Mucosa of stomach (tissue), 1 donor: ENCODE measurements around the gene SLC39A11.

ENCODE experiments used
- H3K27me3 ChIP-seq: one replicate; pipeline ENCODE4 v1.7.0; 2013; ENCODE audit warnings: mild to moderate bottlenecking, low read length; ENCODE audit not compliant: control insufficient read depth, insufficient read depth
- H3K36me3 ChIP-seq: one replicate; pipeline ENCODE4 v1.7.0; 2013; ENCODE audit warnings: low read length; ENCODE audit not compliant: control insufficient read depth, insufficient read depth
- H3K4me1 ChIP-seq: one replicate; pipeline ENCODE4 v1.7.0; 2013; ENCODE audit warnings: mild to moderate bottlenecking, low read length; ENCODE audit not compliant: control insufficient read depth, insufficient read depth
- H3K4me3 ChIP-seq: one replicate; pipeline ENCODE4 v1.7.0; 2013; ENCODE audit warnings: low read length
- H3K9ac ChIP-seq: one replicate; pipeline ENCODE4 v1.7.0; 2013; ENCODE audit warnings: mild to moderate bottlenecking, low read length, moderate library complexity
- H3K9me3 ChIP-seq: one replicate; pipeline ENCODE4 v1.7.0; 2013; ENCODE audit warnings: mild to moderate bottlenecking, low read length, moderate library complexity; ENCODE audit not compliant: control insufficient read depth
- donor health status: Pancreatic carcinoma.

Gene SLC39A11

DNA sequence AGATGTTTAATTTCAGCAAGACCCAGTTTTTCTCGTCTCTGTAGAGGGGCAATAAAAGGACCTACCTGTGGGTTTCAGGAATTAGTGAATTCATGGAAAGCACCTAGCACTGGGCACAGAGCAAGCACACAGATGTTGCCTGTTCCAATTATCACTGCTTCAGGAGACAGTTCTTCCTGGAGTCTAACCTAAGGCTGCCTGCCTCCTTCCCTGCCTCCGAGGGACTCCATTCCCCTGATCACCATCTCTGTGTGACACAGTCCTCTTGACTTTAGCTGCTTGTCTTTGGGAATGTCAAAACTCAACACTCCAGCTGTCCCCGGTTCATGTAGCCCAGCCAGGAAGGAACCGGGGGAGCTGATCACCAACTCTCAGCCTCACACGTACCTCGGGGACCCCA lies 474.9 kb downstream of the SLC39A11 start:
- peaks cover 69% of the 10 kb centered on the region for H3K4me1 ChIP-seq
- H3K9ac ChIP-seq, result peak overlapping the region; percentile 6
- H3K27me3 ChIP-seq, result no peaks in the 10 kb centered on the region
- H3K9me3 ChIP-seq, result no peaks in the 10 kb centered on the region
- no peak overlapping the region for H3K4me3 ChIP-seq
- H3K36me3 ChIP-seq, result no peaks in the 10 kb centered on the region

DNA sequence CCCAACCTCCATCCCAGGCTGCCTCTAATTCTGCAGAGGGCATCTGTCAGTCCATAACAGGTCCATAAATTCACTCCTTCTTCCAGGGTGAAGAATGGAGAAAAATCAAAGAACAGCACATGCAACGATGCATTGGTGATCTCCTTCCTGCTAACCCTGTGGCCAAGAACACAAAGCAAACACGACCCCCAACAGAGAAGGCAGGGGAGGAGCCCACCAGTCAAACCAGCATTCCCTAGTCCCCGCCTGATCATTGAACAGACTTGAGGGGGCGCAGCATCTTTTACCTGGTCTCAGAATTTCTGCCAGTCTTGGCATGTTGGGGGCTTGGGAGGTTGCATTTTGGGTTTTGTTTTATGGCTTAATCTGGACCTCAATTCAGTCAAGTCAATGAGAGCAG lies 476.0 kb downstream of the SLC39A11 start:
- peaks cover 71% of the 10 kb centered on the region for H3K4me1 ChIP-seq
- H3K4me3 ChIP-seq, result no peak overlapping the region
- no peaks in the 10 kb centered on the region for H3K9me3 ChIP-seq
- H3K27me3 ChIP-seq, result no peaks in the 10 kb centered on the region
- H3K9ac ChIP-seq, result no peak overlapping the region
- H3K36me3 ChIP-seq, result no peaks in the 10 kb centered on the region

GRCh38 chr17:72615627-72615991 lies 476.9 kb downstream of the SLC39A11 start:
- H3K9me3 ChIP-seq, result no peaks in the 10 kb centered on the region
- no peak overlapping the region for H3K4me3 ChIP-seq
- H3K9ac ChIP-seq, result peak overlapping the region; percentile 35
- no peaks in the 10 kb centered on the region for H3K36me3 ChIP-seq
- H3K27me3 ChIP-seq, result no peaks in the 10 kb centered on the region
- peaks cover 79% of the 10 kb centered on the region for H3K4me1 ChIP-seq

DNA sequence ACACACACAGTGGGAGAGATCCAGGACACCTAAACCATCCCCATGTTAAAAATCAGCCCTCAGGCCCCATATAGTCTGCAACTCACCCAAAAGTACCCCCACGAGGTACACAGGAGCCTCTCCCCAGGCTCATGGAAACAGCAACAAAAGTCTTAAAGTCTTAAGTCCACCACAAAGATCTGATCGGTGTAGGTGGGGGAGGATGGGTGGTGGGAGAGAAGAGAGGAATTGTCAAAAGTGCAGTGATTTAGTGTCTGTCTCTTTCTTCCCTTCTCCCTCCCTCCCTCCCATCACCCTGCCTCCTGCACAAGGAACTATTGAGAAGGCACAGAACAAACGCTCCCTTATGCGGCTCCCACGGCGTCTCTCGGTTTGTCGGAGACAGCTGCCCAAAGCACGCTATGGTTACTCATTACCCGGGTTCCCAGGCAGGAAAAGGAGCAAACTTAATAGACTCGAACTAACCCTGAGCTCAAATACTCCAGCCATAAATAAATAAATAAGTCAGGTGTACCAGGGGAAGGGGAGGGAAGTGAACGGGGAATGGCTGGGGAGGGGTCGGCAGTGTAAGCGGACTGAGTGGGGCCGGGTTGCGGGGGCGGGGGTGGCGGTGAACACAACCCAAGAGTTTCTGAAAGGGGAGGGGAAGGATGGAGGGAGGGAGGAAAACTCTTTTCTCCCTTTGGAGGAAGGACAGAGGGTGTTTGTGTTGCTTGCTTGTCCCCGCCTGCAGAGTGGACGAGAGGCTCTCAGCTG lies 477.4 kb downstream of the SLC39A11 start:
- Histone ChIP-seq H3K4me1 (peaks cover 79% of the 10 kb centered on the region), H3K4me3 (no peak overlapping the region), H3K36me3 (no peaks in the 10 kb centered on the region), H3K9me3 (no peaks in the 10 kb centered on the region), H3K27me3 (no peaks in the 10 kb centered on the region), H3K9ac (peak overlapping the region; percentile 35)

DNA sequence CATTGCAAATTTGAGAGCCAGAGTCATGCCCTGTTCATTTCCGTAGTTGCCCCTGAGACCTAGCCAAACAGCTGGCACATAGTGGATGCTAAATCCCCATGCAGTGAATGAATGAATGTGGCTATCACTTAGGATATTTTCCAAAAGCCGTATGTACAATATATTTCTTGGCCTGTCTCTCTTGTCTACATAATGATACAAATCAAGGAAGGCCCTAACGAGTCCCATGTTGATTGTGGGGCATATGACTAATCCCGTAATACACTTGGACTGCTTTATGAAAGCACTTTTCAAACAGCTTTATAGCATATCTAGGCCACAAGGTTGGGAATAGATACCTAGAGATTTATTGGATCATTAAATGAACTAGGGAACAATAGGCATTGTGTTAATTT lies 478.0 kb downstream of the SLC39A11 start:
- H3K27me3 ChIP-seq, result no peaks in the 10 kb centered on the region

GRCh38 chr17:72613806-72614292 lies 478.6 kb downstream of the SLC39A11 start:
- Histone ChIP-seq H3K4me1 (peaks cover 71% of the 10 kb centered on the region), H3K27me3 (no peaks in the 10 kb centered on the region), H3K9ac (no peak overlapping the region), H3K9me3 (no peaks in the 10 kb centered on the region), H3K36me3 (no peaks in the 10 kb centered on the region), H3K4me3 (no peak overlapping the region)

More for the DNA sequence above, 478.0 kb downstream of the SLC39A11 start:
- no peaks in the 10 kb centered on the region for H3K9me3 ChIP-seq
- H3K36me3 ChIP-seq, result no peaks in the 10 kb centered on the region
- H3K4me3 ChIP-seq, result no peak overlapping the region
- peaks cover 77% of the 10 kb centered on the region for H3K4me1 ChIP-seq
- peak overlapping the region; percentile 35 for H3K9ac ChIP-seq

DNA sequence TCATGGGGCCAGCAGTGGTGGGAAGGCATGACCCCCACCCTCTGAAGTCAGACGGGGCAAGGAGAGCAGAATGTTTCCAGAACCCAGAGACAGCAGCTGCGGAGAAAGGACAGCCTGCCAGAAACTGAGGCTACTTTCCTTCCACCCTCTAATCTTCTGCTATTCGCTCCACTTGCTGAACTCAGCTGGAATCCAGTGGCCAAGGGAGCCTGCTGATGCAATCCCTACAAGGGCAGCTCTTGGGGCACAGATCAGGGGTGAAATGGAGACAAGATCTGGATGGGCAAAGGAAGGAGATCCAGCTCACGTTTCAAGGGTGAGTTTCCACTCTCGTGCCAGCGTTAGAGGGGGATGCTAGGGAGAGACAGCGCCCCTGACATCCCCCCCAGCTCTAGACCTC lies 479.1 kb downstream of the SLC39A11 start:
- Histone ChIP-seq H3K4me3 (no peak overlapping the region), H3K36me3 (no peaks in the 10 kb centered on the region), H3K27me3 (no peaks in the 10 kb centered on the region), H3K9me3 (no peaks in the 10 kb centered on the region), H3K4me1 (peaks cover 66% of the 10 kb centered on the region), H3K9ac (no peak overlapping the region)

- peaks cover 46% of the 10 kb centered on the region for H3K4me1 ChIP-seq
- no peak overlapping the region for H3K4me3 ChIP-seq
- H3K27me3 ChIP-seq, result no peaks in the 10 kb centered on the region
- no peaks in the 10 kb centered on the region for H3K36me3 ChIP-seq
- no peaks in the 10 kb centered on the region for H3K9me3 ChIP-seq
- no peak overlapping the region for H3K9ac ChIP-seq
Measured at GRCh38 chr17:72611172-72611571, 481.3 kb downstream of the SLC39A11 start.

DNA sequence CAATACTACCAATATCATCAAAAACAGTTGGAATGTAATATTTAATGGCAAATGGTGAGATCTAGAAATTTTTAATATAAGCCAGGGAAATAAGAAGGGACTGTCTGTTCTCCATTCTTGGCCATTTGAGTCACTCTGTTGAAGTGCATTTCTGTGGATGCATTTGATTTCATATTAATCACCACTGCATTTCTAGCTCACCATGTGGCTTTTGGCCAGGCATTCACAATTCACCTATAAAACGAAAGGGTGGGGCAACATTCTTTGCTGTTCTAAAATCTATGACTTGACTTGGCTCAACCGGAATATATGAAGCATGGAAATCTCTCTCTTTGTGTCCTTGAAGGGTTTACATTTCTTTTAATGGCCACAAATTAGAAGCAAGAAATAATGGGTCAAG lies 483.0 kb downstream of the SLC39A11 start:
- Histone ChIP-seq H3K27me3 (no peaks in the 10 kb centered on the region), H3K36me3 (no peaks in the 10 kb centered on the region)

DNA sequence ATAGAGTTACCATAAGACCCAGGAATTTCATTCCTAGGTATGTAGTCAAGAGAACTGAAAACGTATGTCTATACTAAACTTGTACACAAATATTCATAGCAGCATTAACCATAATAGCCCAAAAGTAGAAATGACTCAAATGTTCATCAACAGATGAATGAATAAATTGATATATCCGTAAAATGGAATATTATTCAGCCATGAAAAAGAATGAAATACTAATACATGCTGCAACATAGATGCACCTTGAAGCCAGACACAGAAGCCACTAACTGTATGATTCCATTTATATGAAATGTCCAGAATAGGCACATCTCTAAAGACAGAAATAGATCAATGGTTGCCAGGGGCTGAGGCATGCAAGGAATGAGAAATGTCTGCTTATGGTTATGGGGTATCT lies 484.1 kb downstream of the SLC39A11 start:
- no peak overlapping the region for H3K4me3 ChIP-seq
- H3K9me3 ChIP-seq, result no peaks in the 10 kb centered on the region
- H3K4me1 ChIP-seq, result peaks cover 33% of the 10 kb centered on the region
- H3K36me3 ChIP-seq, result no peaks in the 10 kb centered on the region
- no peaks in the 10 kb centered on the region for H3K27me3 ChIP-seq
- H3K9ac ChIP-seq, result no peak overlapping the region

More for the DNA sequence above, 483.0 kb downstream of the SLC39A11 start:
- Histone ChIP-seq H3K4me1 (peaks cover 35% of the 10 kb centered on the region), H3K9ac (no peak overlapping the region), H3K4me3 (no peak overlapping the region), H3K9me3 (no peaks in the 10 kb centered on the region)

DNA sequence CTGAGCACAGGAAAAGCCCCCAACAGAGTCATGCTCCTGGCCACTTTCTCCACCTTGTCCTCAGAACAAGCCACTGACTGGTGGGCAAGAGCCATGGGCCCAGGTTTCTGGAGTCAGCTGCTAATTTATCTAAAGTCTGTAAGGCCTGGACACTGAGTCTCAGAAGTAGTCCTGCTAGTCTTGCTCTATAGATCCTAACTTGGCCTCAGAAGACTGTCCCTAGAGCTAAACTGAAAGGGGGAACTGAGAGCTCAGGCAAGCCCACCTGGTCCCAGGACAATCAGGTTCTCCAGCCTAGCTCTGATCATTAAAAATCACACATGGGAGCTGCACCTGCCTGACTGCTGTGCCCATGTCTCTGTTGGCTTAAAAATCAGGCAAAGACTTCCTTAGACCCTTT lies 485.8 kb downstream of the SLC39A11 start:
- Histone ChIP-seq H3K9ac (no peak overlapping the region), H3K4me1 (peaks cover 50% of the 10 kb centered on the region), H3K36me3 (no peaks in the 10 kb centered on the region), H3K27me3 (no peaks in the 10 kb centered on the region), H3K9me3 (no peaks in the 10 kb centered on the region), H3K4me3 (no peak overlapping the region)

DNA sequence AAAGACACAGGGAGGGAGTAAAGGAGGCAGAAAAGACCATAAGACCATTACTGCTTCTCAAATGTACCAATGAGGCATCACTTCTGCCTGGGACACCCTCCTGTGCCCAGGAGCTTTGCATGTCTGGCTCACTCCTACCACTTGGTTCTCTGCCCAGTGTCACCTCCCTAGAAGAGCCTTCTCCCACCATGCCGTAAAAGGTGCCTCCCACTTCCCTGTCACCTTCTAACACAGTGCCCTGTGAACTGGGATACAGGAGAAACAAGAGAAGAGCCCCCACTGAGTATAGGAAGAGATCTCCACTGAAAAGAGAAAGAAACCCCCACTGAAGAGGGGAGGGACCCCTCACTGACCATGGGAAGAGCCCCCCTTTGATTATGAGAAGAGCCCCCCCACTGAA lies 486.9 kb downstream of the SLC39A11 start:
- H3K27me3 ChIP-seq, result no peaks in the 10 kb centered on the region
- H3K36me3 ChIP-seq, result no peaks in the 10 kb centered on the region
- no peak overlapping the region for H3K4me3 ChIP-seq
- no peak overlapping the region for H3K9ac ChIP-seq
- peaks cover 50% of the 10 kb centered on the region for H3K4me1 ChIP-seq
- no peaks in the 10 kb centered on the region for H3K9me3 ChIP-seq
